Ureter (tissue), 1 donor: Measurements from ENCODE around the gene GRIN1. TPM values are rescaled to one million over a fixed set of nuclear protein-coding genes. Genes with fewer than 3 reads are reported as not detected.
A peak's percentile ranks its signal among the peaks of the same experiment; 100 is the strongest.

Experiments used
- DNase-seq: peaks from one replicate; pipeline ENCODE4 v3.0.0-alpha.2; 2020; ENCODE audit warnings: low spot score
- total RNA-seq: library from RNA; stranded (reverse); gene quantifications from one replicate; pipeline ENCODE4 v1.2.4, GENCODE V29; 2023
- donor health status: DM: yes; HTN: yes; CAD: no.

The GRIN1 gene
- total RNA-seq, 1 donor from 2014 or later, result 0.21 TPM

DNA sequence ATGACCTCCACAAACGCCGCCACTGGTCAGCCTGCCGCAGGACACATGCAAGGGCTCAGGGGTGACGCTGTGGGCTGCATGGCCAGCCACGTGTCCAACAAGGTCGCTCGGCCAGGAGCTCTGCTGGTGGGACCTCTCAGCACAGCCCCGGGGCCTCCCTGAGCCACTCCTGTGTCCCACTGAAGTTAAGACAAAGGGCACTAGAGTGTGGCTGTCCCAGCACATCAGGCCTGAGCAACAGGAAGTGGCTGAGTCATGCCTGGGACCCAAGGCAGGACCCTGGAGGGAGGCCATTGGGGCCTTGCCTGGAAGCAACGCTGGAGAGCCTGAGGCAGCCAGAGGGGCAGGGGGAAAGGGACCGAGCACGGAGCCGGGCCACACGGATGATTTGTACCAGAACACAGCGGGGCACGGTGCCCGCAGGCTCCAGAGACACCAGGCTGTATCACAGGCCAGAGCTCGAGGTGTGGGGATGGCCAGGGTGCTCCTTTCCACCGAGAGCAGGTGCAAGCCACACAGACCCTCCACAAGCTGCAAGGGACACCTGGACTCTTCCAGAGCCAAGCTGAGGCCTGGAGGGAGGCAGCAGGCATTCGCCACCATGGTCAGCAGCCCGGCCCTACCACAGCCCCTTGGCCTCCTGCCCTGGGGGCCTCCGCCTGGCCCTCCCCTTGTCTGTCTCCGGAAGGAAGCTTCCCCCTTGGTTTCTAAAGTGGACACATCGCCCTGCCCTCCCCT lies 39.4 kb downstream of the GRIN1 start:
- no peak for DNase-seq

DNA sequence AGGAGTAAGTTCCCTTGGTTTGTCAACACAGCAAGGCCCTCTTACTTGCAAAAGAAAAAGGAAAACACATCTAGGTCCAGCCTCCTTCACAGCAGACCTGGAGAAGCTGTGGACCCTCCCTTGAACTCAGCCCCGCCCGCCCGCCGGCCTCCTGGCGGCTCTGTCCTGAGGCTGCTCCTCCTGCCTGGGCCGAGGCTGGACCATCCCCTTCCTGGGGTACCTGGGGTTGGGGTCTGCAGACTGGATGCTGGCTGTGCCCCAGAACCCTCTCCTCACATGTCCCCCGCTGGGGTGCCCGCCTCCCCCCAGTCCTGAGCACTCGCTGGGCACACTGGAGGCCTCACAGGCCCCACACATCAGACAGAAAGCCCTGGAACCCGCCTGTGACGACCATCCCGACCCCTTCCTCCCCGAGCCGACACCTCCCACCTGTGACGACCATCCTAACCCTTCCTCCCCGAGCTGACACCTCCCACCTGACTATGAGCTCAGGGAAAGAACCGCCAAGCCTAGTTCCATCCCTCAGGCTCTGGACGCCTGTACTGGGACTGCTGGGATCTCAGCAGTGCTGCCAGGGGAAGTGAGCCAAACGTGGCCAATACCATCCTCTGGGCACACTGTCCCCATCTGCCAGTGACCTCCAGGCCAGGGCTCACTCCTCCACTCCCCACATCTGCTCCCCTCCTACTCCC lies 40.1 kb downstream of the GRIN1 start:
- DNase-seq, result no peak

DNA sequence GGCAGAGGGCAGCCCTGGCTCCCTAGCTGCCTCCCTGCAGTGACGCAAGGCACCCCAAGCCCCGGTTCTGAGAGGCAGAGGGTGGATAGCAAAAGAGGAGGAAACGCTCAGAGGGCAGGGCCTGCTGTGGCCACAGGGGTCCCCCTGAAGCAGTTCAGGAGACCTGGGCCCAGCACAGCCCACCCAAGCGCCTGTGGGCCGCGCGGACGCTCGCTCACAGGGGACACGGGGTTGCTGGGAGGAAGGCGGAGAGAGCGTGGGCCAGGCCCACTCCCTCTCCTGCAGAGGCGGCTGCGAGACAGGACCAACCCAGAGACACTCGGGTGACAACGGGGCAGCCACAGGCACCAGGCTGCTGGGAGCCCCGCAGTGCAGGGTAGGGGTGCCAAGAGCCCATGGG lies 40.8 kb downstream of the GRIN1 start:
- no peak for DNase-seq

DNA sequence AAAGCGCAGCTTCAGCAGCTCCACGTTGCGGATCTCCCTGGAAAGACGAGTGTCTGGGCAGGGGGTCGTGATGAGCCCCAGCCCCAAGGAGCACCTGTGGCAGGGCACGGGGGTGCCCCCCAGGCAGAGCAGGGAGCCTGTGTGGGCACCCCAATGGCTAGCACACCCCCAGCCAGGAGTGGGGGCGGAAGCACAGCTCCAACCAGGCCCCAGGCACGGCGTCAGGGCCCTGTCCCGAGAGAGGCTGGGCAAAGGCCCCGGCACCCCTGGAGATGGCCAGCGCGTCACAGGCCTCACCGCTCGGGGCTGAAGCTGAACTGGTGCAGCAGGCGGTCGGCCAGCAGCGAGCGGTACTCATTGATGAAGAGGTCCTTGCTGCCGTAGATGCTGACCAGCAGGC lies 41.5 kb downstream of the GRIN1 start:
- no peak for DNase-seq

DNA sequence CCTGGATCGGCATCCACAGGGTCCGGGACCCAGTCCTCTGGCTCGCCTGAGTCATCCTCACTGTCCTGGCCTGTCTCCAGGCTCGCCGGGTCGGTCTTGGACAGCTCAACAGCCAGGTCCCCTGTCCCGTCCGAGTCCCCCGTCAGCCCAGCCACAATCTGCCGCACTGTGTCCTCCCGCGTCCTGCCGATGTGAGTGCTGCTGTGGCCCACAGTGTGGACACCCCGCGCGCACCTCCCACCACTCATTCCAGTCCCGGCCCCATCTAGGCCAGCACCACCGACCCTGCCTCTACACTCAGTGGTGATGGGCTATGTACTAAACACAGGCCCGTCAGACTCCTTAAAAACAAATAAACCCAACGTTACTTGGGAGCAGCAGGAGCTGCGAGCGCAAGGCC lies 42.7 kb downstream of the GRIN1 start:
- no peak for DNase-seq

DNA sequence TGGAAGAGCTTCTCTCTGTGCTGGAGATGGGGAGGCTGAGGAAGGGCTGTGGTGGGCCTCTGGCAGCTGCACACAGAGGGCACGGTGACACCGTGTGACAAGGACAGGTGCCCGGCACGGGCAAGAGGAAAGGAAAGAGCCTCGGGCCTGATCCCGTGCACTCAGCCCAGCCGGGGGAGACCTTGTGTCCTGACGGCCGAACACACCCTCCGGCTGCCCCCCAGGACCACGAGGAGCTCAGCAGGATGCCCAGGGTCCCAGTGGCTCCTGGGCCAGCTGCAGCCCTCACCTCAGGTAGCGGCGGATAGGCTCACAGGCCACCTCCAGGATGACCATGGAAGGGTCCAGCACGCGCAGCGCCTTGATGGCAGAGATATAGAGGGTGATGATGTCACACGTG lies 43.9 kb downstream of the GRIN1 start:
- no peak for DNase-seq

DNA sequence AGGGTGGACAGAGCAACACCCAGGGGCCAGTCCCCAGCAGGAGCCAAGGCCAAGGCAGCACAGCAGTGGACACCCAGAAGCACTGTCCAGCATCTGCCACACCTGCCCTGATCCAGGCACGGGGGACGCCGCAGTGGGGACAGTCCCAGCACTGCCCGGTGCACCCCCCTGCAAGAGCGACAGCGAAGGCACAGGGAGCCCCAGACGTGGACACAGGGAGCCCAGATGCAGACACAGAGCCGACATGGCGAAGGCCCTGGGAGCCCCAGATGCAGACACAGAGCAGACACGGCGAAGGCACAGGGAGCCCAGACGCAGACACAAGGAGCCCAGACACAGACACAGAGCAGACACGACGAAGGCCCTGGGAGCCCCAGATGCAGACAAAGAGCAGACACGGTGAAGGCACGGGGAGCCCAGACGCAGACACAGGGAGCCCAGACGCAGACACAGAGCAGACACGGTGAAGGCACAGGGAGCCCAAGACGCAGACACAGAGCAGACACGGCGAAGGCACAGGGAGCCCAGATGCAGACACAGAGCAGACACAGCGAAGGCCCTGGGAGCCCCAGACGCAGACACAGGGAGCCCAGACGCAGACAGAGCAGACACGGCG lies 45.1 kb downstream of the GRIN1 start:
- DNase-seq, result no peak

DNA sequence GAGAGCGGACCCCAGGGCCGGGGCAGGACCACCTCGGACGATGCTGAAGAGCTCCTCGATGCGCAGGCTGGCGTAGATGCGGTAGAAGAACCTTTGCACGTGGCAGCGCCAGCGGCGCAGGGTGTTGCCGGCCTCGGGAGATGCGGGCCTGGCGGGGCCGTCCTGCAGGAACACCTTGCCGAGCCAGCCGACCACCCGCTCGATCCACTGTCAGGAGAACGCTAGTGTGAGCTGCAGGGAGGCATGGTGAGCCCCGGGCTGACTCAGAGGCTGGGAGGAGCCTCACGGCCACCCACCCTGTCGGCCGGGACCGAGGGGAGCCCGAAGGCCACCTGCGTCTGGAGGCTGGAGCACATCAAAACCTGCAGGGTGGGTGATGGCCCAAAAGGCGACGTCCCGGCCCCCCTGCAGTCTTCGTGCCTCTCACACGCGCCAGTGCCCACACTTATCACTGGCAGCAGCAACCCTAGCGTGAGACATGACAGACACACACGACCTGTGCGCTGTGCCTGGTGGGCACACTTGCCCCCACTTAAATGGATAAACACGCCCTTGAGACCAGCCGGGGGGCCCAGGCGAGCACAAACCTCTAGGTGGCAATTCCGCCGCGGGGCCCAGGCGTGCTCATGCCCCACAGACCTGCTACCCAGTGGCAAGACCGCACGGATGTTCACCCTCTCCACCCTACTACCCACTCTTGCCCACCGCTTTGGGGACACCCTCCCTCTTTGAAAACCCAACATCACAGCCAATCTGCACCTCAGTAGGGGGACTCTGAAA lies 46.1 kb downstream of the GRIN1 start:
- DNase-seq, result no peak

DNA sequence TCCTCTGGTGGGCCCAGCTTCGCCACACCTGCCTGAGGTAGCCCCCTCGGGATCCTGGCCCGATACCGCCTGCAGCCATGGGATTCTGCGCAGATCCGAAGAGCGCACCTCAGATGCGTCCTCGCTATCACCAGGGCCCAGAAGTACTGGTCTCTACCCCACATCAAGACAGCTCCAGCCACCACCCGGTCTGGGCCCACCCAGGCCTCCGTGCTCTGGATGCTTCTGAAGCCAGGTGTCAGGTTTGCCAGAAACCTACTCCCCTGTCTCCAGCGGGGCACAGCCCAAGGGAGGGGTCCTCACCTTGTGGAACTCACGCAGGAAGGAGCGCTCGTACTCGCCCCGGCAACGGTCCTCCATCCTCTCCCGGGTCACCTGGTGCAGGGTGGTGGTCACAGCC lies 47.0 kb downstream of the GRIN1 start:
- DNase-seq, result no peak

DNA sequence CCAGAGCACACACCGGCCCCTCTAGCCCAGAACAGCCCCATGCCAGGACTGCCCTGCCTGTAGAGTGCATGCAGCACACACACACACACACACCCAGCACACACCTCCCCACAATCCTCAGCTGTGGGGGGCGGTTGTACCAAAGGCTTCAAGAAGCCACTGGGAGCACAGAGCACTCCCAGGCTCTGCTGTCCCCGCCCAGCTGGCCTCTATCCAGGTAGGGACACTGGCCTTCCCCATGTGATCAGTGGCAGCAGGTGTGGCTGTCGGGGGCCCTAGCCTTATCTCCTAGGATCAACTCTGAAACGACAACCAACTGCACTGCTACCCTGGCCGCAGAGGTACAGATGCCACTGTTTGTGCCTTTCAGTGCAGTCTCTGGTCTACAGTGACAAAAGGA lies 47.4 kb downstream of the GRIN1 start:
- no peak for DNase-seq

DNA sequence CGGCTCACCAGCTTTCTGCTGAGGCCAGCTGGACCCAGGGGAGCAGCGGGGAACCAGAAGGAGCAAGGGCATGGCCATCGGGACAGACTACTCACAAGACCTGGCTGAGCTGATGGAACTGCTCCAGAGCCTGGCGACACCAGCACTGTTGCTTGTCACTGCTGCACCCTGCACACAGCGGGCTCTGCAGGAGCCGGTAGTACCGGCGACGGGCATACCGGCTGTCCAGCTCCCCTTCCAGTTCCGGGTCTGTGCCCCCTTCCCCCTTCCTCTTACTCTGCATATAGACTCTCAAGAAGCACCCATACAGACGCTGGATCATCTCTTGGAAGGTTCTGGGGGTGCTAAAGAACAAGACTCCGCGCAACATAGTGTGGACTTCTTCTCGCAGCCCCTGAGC lies 48.4 kb downstream of the GRIN1 start:
- no peak for DNase-seq

DNA sequence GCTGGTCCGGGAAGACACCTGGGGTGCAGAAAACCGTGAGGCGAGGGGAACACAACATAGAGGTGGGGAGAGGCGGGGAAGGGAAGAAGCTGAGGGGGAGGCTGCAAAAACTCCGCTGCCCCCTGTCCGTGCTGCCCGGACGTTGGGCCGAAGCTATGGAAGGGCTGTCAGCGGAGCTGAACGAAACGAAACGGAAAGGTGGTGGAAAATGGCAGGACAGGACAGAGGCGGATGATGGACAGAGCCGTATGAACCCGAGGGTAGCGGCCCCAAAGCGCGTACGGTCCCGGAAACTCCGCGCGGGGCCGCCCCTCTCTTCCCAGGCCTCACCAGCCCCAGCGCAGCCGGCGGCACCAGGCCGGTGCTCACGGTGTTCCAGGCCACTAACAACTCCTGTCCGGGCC lies 49.1 kb downstream of the GRIN1 start:
- no peak for DNase-seq

DNA sequence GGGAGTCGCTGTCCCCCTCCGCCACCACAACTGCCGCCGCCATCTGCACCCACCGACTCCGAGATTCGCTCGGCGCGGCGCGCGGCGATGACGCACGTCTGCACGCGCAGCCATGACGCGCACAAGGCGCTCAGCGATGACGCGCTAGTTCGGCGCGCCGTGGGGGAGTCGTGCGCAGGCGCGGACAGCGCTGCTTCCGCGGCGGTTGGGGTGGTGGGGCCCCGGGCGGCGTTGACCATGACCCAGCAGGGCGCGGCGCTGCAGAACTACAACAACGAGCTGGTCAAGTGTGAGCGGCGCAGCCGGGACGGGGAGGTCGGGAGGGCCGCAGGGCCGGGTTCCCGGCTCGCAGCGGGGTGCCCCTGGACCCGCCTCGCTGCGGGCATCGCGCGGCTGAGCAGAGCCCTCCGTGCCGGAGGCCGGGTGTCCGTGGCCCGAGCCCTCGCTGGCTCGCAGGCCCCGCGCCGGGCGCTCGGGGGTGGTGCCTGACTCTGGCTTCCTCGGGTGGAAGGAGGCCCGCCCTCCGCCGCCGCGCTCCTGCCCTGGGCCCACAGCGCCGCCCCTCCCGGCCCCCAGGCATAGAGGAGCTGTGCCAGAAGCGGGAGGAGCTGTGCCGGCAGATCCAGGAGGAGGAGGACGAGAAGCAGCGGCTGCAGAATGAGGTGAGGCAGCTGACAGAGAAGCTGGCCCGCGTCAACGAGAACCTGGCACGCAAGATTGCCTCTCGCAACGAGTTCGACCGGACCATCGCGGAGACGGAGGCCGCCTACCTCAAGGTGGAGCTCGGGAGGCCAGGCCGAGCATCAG lies 49.7 kb downstream of the GRIN1 start, which contains the start of the genes ANAPC2 and SSNA1:
TSS of gene ANAPC2 (minus strand) at position 71 of the 807 bp plus-strand sequence. CDS start at position 43, 28 bp downstream.
TSS of gene SSNA1 (plus strand) at position 187 of the 807 bp plus-strand sequence. CDS start at position 238, 51 bp downstream.
- peak; percentile 94 for DNase-seq

DNA sequence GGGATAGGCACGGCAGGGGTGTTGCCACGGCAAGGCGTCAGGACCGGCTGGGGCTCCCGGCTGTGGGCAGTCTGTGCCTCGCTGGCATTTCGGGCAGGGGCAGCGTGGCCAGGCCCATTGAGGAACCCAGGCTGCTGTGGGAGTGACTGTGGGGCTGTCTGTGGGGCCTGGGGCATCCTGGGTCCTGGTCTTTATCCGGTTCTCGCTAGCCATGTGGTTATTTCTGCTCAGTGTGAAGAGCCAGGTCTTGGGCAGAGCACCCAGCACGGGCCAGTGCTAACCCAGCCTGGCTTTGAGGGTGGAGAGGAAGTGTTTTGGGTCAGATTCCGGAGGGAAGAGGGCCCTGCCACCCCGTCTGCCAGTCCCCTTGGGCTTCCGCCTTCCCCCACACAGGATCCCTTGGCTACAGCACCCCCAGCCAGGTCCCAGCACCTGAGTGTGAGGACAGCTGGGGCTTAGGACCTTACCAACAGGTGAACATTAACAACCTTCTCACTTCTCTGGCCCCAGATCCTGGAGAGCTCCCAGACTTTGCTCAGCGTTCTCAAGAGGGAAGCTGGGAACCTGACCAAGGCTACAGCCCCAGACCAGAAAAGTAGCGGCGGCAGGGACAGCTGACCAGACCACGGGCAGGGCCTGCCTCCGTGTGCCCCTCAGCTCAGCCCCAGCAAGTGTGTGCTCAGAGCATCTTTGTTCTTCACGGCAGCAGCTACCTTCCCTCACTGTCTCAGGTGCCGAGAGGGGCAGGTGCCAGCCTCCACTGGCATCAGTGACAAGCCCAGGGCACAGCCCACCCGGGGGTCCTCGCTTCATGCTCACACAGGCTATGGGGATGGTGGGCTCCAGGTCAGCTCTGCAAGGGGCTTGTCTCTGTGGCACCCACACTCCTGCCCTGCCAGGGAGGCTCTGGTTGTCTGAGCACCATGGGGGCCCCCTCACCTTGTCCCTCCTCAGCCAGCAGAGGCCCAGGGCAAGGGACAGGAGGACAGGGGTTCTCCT lies 50.6 kb downstream of the GRIN1 start:
- no peak for DNase-seq

DNA sequence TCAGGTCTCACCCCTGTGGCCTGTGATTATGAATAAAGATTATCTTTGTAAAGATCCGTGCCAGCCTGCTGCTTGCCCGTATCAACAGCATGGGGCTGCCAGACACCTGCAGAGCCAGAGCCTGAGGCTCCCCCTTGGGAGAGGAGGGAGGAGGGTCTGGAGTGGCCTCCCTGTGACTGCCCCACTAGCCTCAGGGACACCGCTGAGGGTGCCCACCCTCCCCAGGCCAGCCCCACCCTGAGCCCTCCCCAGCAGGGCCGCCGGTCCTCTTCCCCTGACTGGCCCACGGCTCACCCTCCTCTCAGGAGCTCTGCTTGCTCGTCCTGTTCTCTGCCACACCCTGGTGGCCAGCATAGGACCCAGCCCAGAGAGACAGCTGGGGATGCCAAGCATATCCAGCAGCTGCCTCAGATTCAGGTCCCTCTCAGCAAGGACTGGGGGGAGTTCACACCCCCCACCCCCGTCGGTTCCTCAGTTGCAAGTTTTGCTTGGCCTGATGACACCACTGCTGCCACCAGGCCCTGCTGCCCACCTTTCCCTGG lies 51.4 kb downstream of the GRIN1 start:
- no peak for DNase-seq

DNA sequence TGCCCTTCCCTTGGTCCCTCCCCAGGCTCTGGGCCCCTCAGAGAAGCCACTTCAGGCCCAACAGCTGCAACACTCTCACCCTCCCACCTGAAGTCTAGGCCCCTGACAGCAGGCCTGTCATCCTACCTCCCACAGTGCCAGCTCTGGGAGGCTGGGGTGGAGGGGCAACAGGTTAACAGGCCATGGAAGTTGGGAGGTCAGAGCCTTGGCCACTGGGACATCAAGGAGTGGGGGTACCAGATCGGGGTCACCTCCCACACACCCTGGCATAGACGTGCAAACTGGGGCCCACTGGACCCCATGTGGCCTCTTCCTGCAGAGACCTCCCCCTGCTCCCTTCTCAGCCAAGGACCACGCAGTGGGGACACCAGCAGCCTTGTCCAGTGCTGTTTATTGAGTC lies 52.3 kb downstream of the GRIN1 start:
- DNase-seq, result no peak

DNA sequence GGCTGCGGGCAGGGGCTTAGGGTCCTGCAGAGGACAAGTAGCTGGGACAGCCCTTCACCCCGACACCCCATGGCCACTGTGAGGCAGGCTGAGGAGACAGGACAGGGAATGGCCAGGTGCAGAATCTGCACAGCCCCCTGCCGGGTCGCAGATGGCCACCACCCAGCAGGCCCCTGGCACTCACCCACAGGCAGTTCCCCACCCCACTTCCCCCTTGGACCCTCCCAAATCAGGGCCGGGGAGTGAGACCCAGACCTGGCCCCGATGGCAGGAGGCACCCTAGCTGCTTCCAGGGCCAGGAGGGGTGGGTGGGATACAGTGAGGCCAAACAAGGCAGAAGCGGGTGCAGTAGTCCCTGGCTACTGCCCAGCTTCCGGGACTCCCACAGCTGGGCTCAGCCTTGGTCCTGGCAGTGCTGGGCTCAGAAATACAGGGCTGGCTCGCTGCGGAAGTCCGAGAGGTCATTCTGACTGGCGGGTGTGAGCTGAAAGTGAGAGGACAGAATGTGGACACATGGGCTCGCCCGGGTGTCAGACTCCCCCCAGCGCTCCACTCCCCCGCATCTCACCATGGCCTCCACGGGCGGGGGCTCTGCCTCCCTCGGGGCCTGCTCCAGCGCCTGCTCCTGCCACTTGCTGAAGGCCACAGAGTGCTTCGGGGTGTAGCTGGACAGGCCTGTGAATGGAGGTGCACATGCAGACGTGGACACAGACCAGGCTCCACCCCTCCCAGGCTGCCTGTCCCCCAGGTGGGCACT lies 52.9 kb downstream of the GRIN1 start:
- DNase-seq, result no peak

DNA sequence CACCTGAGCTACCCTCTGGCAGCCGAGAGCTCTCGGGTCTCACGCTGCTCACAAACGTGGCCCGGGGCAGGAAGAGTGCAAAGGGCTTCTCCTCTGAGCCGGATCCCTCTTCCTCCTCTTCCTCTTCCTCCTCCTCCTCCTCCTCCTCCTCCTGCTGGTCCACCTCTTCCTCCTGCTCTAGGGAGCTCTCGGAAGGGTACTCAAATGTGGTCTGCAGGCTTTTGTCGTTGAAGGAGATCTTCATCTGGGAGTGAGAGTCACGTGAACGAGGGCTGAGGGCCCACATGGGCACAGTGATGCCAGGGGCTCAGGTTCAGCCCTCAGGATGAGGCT lies 53.5 kb downstream of the GRIN1 start:
- DNase-seq, result no peak

DNA sequence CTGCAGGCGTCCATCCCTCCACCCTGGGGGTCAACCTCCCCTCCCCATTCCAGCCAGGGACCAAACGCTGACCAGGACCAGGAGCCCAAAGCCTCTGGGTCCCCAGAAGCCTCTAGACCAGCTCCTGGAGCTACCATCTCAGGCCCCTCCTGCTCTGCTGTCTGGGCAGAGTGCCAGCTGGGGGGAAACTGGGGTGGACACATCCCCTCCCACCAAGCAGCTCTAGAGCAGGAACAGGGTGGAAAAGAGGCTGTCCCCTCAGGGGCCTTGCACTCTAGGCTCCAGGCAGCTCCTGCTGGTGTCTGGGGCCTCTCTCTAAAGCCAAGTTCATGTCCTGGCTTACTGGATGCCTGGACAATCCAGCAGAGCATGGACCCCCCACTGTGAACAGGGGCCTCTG lies 53.9 kb downstream of the GRIN1 start:
- no peak for DNase-seq
